ENCODE measurements around the gene PARD3. TPM values are rescaled to one million over a fixed set of nuclear protein-coding genes. Genes with fewer than 3 reads are reported as not detected.
A peak's percentile ranks its signal among the peaks of the same experiment; 100 is the strongest.

The PARD3 gene
- total RNA-seq, 1 donor from 2014 or later, result 37.2 TPM

- TF ChIP-seq, protein P1, sequence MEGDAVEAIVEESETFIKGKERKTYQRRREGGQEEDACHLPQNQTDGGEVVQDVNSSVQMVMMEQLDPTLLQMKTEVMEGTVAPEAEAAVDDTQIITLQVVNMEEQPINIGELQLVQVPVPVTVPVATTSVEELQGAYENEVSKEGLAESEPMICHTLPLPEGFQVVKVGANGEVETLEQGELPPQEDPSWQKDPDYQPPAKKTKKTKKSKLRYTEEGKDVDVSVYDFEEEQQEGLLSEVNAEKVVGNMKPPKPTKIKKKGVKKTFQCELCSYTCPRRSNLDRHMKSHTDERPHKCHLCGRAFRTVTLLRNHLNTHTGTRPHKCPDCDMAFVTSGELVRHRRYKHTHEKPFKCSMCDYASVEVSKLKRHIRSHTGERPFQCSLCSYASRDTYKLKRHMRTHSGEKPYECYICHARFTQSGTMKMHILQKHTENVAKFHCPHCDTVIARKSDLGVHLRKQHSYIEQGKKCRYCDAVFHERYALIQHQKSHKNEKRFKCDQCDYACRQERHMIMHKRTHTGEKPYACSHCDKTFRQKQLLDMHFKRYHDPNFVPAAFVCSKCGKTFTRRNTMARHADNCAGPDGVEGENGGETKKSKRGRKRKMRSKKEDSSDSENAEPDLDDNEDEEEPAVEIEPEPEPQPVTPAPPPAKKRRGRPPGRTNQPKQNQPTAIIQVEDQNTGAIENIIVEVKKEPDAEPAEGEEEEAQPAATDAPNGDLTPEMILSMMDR (IDR thresholded peaks at IDR 0.05), result no peak
- Mint-ChIP-seq H3K4me1 (ENCODE audit: unreplicated experiment) (no peaks in the 10 kb centered on the region), H3K9me3 (ENCODE audit: unreplicated experiment) (peaks cover 9% of the 10 kb centered on the region), H3K4me3 (ENCODE audit: unreplicated experiment) (no peak overlapping the region), H3K27me3 (ENCODE audit: unreplicated experiment) (peaks cover 2% of the 10 kb centered on the region), H3K36me3 (ENCODE audit: unreplicated experiment) (peaks cover 3% of the 10 kb centered on the region), H3K27ac (ENCODE audit: unreplicated experiment) (no peak overlapping the region)
- no peak for DNase-seq (ENCODE audit: extremely low spot score, unreplicated experiment)
These were observed 733.8 kb downstream of the PARD3 start for GRCh38 chr10:34081347-34081743.

GRCh38 chr10:34080485-34081346 is 734.4 kb downstream of the PARD3 start:
- Mint-ChIP-seq H3K4me1 (ENCODE audit: unreplicated experiment) (no peaks in the 10 kb centered on the region), H3K27ac (ENCODE audit: unreplicated experiment) (no peak overlapping the region), H3K9me3 (ENCODE audit: unreplicated experiment) (peaks cover 9% of the 10 kb centered on the region), H3K27me3 (ENCODE audit: unreplicated experiment) (peaks cover 2% of the 10 kb centered on the region), H3K36me3 (ENCODE audit: unreplicated experiment) (peaks cover 3% of the 10 kb centered on the region), H3K4me3 (ENCODE audit: unreplicated experiment) (no peak overlapping the region)
- TF ChIP-seq, protein P1 (IDR thresholded peaks at IDR 0.05), result no peak
- DNase-seq (ENCODE audit: extremely low spot score, unreplicated experiment), result peak; percentile 32

DNA sequence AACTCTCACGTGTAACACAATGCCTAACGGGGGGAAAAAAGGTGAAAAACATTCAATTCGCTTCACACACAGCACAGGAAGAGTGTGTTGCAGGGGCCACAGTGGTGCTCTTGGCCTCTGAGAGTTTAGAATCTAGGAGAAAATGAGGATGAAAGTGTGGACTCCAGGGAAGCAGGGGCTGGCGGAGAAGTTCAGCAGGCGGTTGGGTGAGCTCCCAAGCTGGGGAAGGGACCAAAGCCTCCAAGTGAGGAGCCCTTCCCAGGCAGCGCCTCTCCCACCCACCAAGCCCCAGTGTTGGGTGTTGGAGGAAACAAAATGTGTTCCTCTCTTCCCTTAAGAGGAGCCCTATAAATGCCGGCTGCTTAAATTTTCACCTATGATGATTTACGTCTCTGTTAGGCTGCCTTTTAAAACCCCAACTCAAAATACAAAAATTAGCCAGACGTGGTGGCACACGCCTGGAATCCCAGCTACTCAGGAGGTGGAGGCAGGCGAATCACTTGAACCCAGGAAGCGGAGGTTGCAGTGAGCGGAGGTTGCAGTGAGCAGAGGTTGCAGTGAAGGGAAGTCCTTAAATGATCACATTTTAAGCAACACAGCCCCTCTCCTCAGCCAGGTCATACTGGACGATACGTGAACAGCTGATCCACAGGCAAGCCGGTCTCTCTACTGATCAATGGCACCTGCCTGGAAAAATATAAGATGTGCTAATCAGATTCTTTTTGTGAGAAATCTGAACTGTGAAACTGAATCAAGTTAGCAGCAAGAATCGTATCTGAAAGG is 735.2 kb downstream of the PARD3 start:
- no peak overlapping the region for H3K27ac Mint-ChIP-seq (ENCODE audit: unreplicated experiment)
- no peaks in the 10 kb centered on the region for H3K4me1 Mint-ChIP-seq (ENCODE audit: unreplicated experiment)
- H3K9me3 Mint-ChIP-seq (ENCODE audit: unreplicated experiment), result peaks cover 9% of the 10 kb centered on the region
- peaks cover 5% of the 10 kb centered on the region for H3K27me3 Mint-ChIP-seq (ENCODE audit: unreplicated experiment)
- peak; percentile 53 for DNase-seq (ENCODE audit: extremely low spot score, unreplicated experiment)
- H3K36me3 Mint-ChIP-seq (ENCODE audit: unreplicated experiment), result peaks cover 3% of the 10 kb centered on the region
- no peak overlapping the region for H3K4me3 Mint-ChIP-seq (ENCODE audit: unreplicated experiment)
- TF ChIP-seq, protein P1 (IDR thresholded peaks at IDR 0.05), result no peak

- peak; percentile 81 for DNase-seq (ENCODE audit: extremely low spot score, unreplicated experiment)
These were observed 736.2 kb downstream of the PARD3 start for GRCh38 chr10:34078745-34079470.

More at GRCh38 chr10:34078745-34079470, 736.2 kb downstream of the PARD3 start:
- peaks cover 5% of the 10 kb centered on the region for H3K27me3 Mint-ChIP-seq (ENCODE audit: unreplicated experiment)
- H3K9me3 Mint-ChIP-seq (ENCODE audit: unreplicated experiment), result peaks cover 5% of the 10 kb centered on the region
- H3K27ac Mint-ChIP-seq (ENCODE audit: unreplicated experiment), result no peak overlapping the region
- H3K36me3 Mint-ChIP-seq (ENCODE audit: unreplicated experiment), result peaks cover 3% of the 10 kb centered on the region
- TF ChIP-seq, protein P1 (IDR thresholded peaks at IDR 0.05), result no peak
- no peak overlapping the region for H3K4me3 Mint-ChIP-seq (ENCODE audit: unreplicated experiment)
- no peaks in the 10 kb centered on the region for H3K4me1 Mint-ChIP-seq (ENCODE audit: unreplicated experiment)
